Fibroblast of skin of left biceps (primary cell): Measurements from ENCODE around the gene ETFBKMT.
"Not testable (repeated sequence)": the region's sequence is repeated elsewhere in the genome, so short reads cannot be mapped to it uniquely, and the experiment has no call there.

Experiments used
- DNase-seq, 2 experiments: peaks; one replicate each; pipeline ENCODE4 v3.0.0-alpha.2; 2013; ENCODE audit warnings: low read depth in 2 of 2

The ETFBKMT gene

DNA sequence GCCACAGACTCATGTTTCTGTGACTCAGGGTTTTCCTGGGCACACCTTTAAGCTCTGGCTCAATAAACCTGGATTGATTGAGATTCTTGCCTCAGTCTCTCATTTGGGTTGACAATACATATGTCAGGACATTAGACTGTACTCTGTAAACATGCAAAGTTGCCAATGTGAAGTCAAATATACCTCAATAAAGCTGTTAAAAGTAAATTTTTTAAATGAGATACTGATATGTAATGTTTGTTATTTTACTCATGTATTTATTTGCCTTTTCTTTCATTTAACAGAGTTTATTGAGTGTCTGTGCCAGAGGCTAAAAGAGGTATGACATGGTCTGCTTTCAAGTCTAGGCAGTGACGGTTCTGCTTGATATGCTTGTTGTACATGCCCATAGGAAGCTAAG is 3.7 kb upstream of the ETFBKMT start:
- DNase-seq, result no peak

DNA sequence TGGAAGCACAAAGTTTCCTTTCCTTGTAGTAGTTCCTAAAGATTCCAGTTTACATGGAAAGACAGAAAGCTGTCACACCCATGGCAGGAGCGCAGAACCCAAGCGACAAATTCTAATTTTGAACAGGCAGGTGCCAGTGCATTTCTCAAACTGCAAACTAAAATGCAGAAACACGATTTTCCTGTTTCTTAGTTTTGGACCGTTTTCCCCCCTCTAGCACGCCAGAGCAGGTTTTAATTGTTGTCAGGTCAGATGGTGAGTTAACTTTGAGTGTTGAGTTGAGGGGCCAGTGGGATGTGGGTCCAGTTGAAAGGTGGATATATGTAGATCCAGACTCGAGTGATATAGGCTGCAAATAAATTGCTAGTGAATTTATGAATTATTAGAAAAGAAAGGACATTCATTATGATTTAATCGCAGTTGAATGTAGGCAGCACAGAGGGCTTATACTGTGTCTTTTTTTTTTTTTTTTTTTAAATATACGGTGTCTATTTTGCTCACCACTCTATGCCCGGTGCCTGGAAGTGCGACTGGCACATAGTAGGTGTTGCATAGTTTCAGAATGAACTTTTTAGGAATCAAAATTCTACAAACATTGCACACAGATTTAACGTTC is 909 bp upstream of the ETFBKMT start:
- no peak for DNase-seq

DNA sequence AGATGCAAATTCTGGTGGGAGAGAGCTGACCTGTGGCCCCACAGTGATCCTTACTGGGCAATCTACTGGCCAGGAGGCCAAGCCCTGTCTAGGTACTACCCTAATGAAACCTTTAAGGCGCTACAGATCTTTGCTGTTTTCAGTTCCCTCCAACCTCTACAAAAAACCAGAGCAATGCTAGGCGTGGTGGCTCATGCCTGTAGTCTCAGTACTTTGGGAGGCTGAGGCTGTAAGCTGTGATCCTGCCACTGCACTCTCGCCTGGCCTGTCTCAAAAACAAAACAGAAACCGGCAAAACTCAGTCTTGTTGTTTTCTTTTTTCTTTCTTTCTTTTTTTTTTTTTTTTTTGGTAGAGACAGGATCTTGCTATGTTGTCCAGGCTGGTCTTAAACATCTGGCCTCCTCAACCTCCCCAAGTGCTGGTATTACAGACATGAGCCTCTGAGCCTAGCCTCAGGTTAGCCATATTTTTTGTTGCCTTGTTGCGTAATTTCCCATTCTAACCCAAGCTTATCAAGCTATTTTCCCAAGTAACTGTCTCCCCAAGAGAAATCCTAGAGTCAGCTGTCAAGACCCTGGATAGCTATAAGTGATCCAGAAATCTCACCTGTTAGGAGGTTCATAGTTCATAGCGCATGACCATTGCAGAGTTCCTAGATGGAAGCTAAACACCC is 2.8 kb downstream of the ETFBKMT start:
- DNase-seq, result no peak

GRCh38 chr12:31663576-31663975 is 4.1 kb downstream of the ETFBKMT start:
- no peak for DNase-seq

DNA sequence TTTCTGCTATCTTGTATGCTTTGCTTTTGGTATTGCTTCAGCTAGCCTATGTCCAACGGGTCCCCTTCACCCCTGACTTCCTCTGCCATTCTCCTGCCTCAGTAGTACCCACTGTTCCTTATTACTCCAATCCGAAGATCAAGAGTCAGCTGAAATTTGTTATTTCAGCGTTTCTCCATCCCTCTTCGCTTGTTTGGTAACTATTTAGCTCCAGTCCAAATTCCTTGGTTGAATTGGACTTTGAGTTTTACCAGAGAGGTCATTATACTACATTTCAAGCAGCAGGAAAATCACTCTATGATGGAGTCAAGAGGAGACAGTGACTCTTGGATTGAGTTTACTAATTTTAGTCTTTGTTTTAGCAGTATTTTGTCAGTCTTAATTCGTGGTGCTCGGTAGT is 4.5 kb downstream of the ETFBKMT start:
- DNase-seq, result no peak

- no peak for DNase-seq
These were observed 9.5 kb downstream of the ETFBKMT start for GRCh38 chr12:31669020-31669419.

DNA sequence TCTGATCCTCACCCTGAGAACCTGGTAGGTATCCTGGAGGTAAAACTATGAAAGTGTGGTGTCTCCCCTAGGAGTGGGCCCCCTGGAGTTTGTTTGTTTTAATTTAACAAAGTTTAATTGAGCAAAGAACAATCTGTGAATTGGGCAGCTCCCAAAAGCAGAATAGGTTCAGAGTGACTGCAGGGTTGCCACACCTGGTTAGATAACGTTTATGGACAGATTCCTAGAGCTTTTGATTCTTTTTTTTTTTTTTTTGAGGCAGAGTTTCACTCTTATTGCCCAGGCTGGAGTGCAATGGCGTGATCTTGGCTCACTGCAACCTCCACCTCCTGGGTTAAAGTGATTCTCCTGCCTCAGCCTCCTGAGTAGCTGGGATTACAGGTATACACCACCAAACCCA is 10.1 kb downstream of the ETFBKMT start:
- DNase-seq, result not testable (repeated sequence)

- no peak for DNase-seq
These were observed 13.0 kb downstream of the ETFBKMT start for GRCh38 chr12:31672521-31672920.

DNA sequence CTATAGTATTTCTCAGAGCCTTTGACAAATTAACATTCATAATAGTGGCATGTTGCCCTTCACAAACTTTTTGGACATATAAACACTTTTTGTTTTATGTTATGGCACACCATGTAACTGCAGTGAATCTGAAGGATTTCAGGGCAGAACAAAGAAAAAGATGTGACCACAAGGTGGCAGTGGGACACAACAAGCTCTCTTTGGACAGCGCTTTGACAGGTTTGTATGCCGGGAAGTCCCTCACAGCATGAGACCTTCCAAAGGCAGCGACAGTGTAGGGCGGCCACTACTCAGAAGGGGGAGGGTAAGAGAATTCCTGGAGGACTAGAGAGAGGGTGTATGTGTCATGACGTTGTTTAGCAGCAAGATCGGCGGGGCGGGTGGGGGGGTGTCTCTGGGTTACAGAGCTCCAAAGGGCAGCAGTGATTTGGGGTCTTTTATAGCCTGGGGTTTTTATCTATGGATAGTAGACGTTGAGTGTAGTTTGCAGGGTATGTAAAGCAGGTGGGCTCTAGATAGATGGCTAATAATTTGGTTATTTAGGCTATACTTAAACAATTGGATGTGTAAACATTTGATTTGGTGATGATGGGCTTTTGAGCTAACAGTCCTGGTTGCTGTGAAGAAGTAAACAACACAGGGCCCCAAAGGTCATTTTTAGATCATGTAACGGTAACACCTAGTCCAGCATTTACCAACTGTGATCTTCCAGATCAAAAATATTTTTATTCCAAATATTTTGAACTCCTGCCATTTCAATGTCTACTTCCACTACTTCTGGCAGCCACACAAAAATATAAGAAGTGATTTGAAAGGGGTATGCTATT is 22.9 kb downstream of the ETFBKMT start:
- DNase-seq, result peak; percentile 36 to 42

GRCh38 chr12:31685801-31686200 is 26.3 kb downstream of the ETFBKMT start:
- DNase-seq, result no peak

GRCh38 chr12:31687101-31687527 is 27.6 kb downstream of the ETFBKMT start:
- DNase-seq, result no peak

GRCh38 chr12:31689921-31690320 is 30.4 kb downstream of the ETFBKMT start:
- not testable (repeated sequence) for DNase-seq

GRCh38 chr12:31702047-31702446 is 42.6 kb downstream of the ETFBKMT start:
- no peak for DNase-seq

DNA sequence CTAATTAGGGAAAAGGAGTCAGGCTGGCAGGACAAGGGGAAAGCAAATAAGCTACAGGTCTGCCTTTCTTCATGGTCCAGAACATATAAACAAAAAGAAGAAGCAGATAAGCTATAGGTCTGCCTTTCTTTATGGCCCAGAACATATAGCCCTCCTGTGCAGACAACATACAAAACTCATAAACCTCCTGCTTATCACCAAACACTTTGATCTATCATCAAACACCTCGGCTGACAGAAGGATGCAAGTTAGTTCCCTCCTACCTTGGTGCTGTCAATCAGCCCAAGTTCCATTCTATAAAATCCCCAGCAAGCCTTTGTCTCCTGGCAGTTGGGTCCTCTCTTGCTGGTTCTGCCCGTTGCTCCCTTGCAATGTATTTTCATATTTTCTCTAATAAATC is 46.1 kb downstream of the ETFBKMT start:
- no peak for DNase-seq

DNA sequence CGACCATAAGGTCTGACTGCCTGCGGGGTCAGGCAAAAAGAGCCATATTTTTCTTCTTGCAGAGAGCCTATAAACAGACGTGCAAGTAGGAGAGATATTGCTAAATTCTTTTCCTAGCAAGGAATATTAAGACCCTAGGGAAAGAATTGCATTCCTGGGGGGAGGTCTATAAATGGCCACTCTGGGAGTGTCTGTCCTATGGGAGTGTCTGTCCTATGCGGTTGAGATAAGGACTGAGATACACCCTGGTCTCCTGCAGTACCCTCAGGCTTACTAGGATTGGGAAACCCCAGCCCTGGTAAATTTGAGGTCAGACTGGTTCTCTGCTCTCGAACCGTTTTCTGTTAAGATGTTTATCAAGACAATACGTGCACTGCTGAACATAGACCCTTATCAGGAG is 48.6 kb downstream of the ETFBKMT start:
- DNase-seq, result not testable (repeated sequence)

GRCh38 chr12:31710021-31710818 is 50.7 kb downstream of the ETFBKMT start:
- no peak for DNase-seq

- no peak for DNase-seq
These were observed 53.4 kb downstream of the ETFBKMT start for GRCh38 chr12:31712877-31713276.

DNA sequence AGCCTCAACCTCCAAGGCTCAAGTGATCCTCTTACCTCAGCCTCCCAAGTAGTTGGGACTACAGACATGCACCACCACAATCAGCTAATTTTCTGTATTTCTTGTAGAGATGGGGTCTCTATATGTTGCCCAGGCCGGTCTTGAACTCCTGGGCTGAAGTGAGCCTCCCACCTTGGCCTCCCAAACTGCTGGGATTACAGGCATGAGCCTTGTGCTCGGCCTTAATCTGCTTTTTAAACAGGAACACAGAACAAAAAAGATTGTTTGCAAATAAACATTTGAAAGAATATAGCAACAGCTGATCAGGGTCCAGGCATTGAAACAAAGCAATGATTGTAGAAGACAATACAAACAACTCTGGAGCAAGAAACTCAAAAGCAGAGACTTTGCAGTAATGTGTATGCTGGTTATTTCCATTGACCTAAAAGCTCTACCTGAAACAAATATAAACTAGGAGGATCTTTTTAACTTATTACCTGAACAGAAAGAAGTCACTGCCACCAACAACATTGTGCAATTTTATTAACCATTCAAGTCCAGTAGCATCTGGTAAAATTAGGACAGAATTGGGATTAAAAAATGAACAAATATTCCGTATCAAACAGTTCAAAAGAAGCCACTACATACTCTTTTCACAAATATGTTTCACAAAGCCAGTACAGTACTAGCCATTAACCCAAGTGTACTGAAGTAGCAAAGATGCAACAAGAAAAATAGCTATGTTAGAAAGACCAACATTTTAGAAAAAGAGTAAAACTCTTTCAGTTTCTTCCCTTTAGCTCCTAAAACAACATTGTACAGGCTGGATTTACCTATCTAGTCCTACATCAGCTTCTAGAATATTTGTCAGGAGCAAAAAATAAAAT is 55.2 kb downstream of the ETFBKMT start:
- no peak for DNase-seq

DNA sequence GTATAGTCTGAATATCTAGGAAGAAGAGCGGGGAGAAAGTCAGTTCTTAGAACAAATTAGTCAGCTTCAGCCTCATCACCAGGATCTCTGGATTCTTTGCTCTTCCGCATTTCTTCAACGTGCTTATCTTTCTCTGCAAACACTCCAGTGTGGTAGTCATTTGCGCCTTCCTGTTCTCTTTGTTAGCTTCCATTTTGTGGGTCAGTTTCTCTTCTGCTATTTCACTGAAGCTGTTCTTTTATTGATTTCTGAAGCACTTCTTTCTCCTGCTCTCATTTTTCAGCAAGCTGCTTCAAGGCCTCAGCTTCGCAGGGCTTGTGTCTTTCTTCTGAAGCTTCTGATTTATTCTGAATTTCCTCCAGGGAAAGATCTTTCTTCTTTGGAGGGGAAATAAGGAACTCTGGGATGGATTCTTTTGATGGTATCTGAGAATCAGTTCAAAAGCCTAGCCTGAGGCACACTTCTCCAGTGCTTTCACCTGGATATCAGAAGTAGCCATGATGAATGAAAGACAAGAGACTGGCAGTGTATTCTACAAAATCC is 55.9 kb downstream of the ETFBKMT start:
- DNase-seq, result no peak

DNA sequence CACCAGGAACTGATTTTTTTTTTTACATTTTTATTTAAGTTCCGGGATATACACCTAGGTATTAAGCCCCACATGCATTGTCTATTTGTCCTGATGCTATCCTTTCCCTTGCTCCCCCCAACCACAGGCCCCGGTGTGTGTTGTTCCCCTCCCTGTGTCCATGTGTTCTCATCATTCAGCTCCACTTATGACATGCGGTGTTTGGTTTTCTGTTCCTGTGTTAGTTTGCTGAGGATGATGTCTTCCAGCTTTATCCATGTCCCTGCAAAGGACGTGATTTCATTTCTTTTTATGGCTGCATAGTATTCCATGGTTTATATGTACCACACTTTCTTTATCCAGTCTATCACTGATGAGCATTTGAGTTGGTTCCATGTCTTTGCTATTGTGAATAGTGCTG is 57.5 kb downstream of the ETFBKMT start:
- DNase-seq, result not testable (repeated sequence)
